ENCODE data around the gene EXOC3L2. TPM values are rescaled to one million over a fixed set of nuclear protein-coding genes. Genes with fewer than 3 reads are reported as not detected.

Gene EXOC3L2
- total RNA-seq, 2 donors from 2014 or later, result 2.2 to 2.4 TPM

- peaks cover 26 to 32% of the 10 kb centered on the region in 2 donors for H3K4me1 ChIP-seq (ENCODE audit: control insufficient read depth in 1 of 2, low read depth in 2 of 2)
- H3K27me3 ChIP-seq (replicated peaks; ENCODE audit: insufficient read depth), result no peaks in the 10 kb centered on the region
- no peak overlapping the region for H3K4me3 ChIP-seq
- ATAC-seq (ENCODE audit: insufficient number of reproducible peaks, low FRiP score, low read depth), result no peak
- no peak for DNase-seq (ENCODE audit: low spot score)
- H3K36me3 ChIP-seq, result peaks cover 8% of the 10 kb centered on the region
- H3K27ac ChIP-seq, result no peak overlapping the region
- no peaks in the 10 kb centered on the region for H3K9me3 ChIP-seq
- TF ChIP-seq CTCF (IDR thresholded peaks at IDR 0.05), result no peak
Observed at GRCh38 chr19:45180936-45181335, 64.3 kb downstream of the EXOC3L2 start.

- H3K27ac ChIP-seq, result peak overlapping the region; percentile 84 to 89
- H3K36me3 ChIP-seq, result peaks cover 8% of the 10 kb centered on the region
- no peak for ATAC-seq (ENCODE audit: insufficient number of reproducible peaks, low FRiP score, low read depth)
Observed at GRCh38 chr19:45179892-45180370, 65.3 kb downstream of the EXOC3L2 start.

GRCh38 chr19:45179072-45179891, 65.9 kb downstream of the EXOC3L2 start:
- ATAC-seq (ENCODE audit: insufficient number of reproducible peaks, low FRiP score, low read depth), result no peak
- DNase-seq (ENCODE audit: low spot score), result no peak

More at GRCh38 chr19:45179892-45180370, 65.3 kb downstream of the EXOC3L2 start:
- Histone ChIP-seq H3K27me3 (replicated peaks; ENCODE audit: insufficient read depth) (no peaks in the 10 kb centered on the region), H3K4me1 (ENCODE audit: control insufficient read depth in 1 of 2, low read depth in 2 of 2) (peaks cover 26 to 32% of the 10 kb centered on the region in 2 donors), H3K4me3 (peak overlapping the region; percentile 91), H3K9me3 (no peaks in the 10 kb centered on the region)
- no peak for DNase-seq (ENCODE audit: low spot score)
- TF ChIP-seq CTCF (IDR thresholded peaks at IDR 0.05), result no peak

GRCh38 chr19:45178262-45179071, 66.7 kb downstream of the EXOC3L2 start, which contains the start of gene BLOC1S3:
TSS of gene BLOC1S3 (plus strand) at chr19:45178784. CDS start at chr19:45179297, 513 bp downstream.
- TF ChIP-seq CTCF (IDR thresholded peaks at IDR 0.05), result no peak
- Histone ChIP-seq H3K4me1 (ENCODE audit: control insufficient read depth in 1 of 2, low read depth in 2 of 2) (peaks cover 26 to 32% of the 10 kb centered on the region in 2 donors), H3K27ac (peak within 1 kb of the TSS; percentile 86 to 97), H3K4me3 (peak within 1 kb of the TSS; percentile 91), H3K27me3 (replicated peaks; ENCODE audit: insufficient read depth) (no peaks in the 10 kb centered on the region), H3K9me3 (no peaks in the 10 kb centered on the region), H3K36me3 (peaks cover 8% of the 10 kb centered on the region)
- ATAC-seq (ENCODE audit: insufficient number of reproducible peaks, low FRiP score, low read depth), result peak; percentile 99
- peak; percentile 100 for DNase-seq (ENCODE audit: low spot score)

More at GRCh38 chr19:45179072-45179891, 65.9 kb downstream of the EXOC3L2 start:
- Histone ChIP-seq H3K4me3 (peak overlapping the region; percentile 91), H3K9me3 (no peaks in the 10 kb centered on the region), H3K27me3 (replicated peaks; ENCODE audit: insufficient read depth) (no peaks in the 10 kb centered on the region), H3K27ac (peak overlapping the region; percentile 84 to 89), H3K36me3 (peaks cover 8% of the 10 kb centered on the region), H3K4me1 (ENCODE audit: control insufficient read depth in 1 of 2, low read depth in 2 of 2) (peaks cover 26 to 32% of the 10 kb centered on the region in 2 donors)
- no peak for TF ChIP-seq CTCF (IDR thresholded peaks at IDR 0.05)
